Superior temporal gyrus (tissue), 1 donor: ENCODE measurements around the gene GRK5.
"Not testable (repeated sequence)": the region's sequence is repeated elsewhere in the genome, so short reads cannot be mapped to it uniquely, and the experiment has no call there.

Experiments used
- DNase-seq: peaks from one replicate; pipeline ENCODE4 v3.0.0-alpha.2; 2016; ENCODE audit errors: extremely low spot score

The GRK5 gene

GRCh38 chr10:119274519-119275045 lies 67.2 kb downstream of the GRK5 start:
- no peak for DNase-seq

GRCh38 chr10:119275085-119275484 lies 67.7 kb downstream of the GRK5 start:
- DNase-seq: no peak

- DNase-seq: not testable (repeated sequence)
These were observed 68.8 kb downstream of the GRK5 start for GRCh38 chr10:119276194-119276593.

GRCh38 chr10:119278126-119278709 lies 70.8 kb downstream of the GRK5 start:
- no peak for DNase-seq

GRCh38 chr10:119279441-119279840 lies 72.1 kb downstream of the GRK5 start:
- DNase-seq: no peak

GRCh38 chr10:119281581-119282071 lies 74.3 kb downstream of the GRK5 start:
- peak; percentile 68 for DNase-seq

GRCh38 chr10:119282446-119282845 lies 75.1 kb downstream of the GRK5 start:
- DNase-seq: no peak

- no peak for DNase-seq
These were observed 76.0 kb downstream of the GRK5 start for GRCh38 chr10:119283387-119283786.

GRCh38 chr10:119283818-119284217 lies 76.4 kb downstream of the GRK5 start:
- DNase-seq: no peak

GRCh38 chr10:119284679-119285096 lies 77.3 kb downstream of the GRK5 start:
- no peak for DNase-seq

GRCh38 chr10:119285495-119286267 lies 78.3 kb downstream of the GRK5 start:
- no peak for DNase-seq

GRCh38 chr10:119286516-119286915 lies 79.1 kb downstream of the GRK5 start:
- no peak for DNase-seq

GRCh38 chr10:119286983-119287633 lies 79.7 kb downstream of the GRK5 start:
- DNase-seq: no peak

- no peak for DNase-seq
These were observed 81.2 kb downstream of the GRK5 start for GRCh38 chr10:119288574-119289001.

- DNase-seq: peak; percentile 17
These were observed 82.0 kb downstream of the GRK5 start for GRCh38 chr10:119289227-119289920.

- DNase-seq: no peak
These were observed 83.1 kb downstream of the GRK5 start for GRCh38 chr10:119290301-119291048.

GRCh38 chr10:119291223-119291900 lies 84.0 kb downstream of the GRK5 start:
- no peak for DNase-seq

GRCh38 chr10:119292968-119293760 lies 85.8 kb downstream of the GRK5 start:
- no peak for DNase-seq

GRCh38 chr10:119296703-119297102 lies 89.3 kb downstream of the GRK5 start:
- DNase-seq: no peak
